ENCODE data around the gene APLP1. TPM values are rescaled to one million over a fixed set of nuclear protein-coding genes. Genes with fewer than 3 reads are reported as not detected.

The APLP1 gene
- polyA plus RNA-seq, 1 donor from 2014 or later = 407 TPM

DNA sequence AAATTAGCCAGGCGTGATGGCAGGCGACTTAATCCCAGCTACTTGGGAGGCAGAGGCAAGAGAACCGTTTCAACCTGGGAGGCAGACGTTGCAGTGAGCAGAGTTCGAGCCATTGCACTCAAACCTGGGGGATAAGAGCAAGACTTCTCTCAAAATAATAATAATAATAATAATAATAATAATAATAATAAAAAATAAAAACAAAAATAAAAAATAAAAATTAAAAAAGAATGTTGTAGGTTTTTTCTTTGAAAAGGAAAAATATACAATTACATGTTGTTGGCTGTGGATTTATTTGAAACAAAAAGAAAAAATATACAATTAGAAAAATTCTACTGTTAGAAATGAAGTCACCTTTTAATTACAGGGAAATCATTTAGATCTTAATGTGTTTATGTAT is 44.2 kb upstream of the APLP1 start:
- Histone ChIP-seq H3K79me2 (replicated peaks; ENCODE audit: insufficient read depth, low read length) (no peaks in the 10 kb centered on the region), H3K27ac (ENCODE audit: low read length) (no peak overlapping the region), H4K20me1 (ENCODE audit: insufficient read depth) (no peaks in the 10 kb centered on the region), H3K27me3 (ENCODE audit: insufficient read depth, low read depth, low read length) (peaks cover 6% of the 10 kb centered on the region), H2AFZ (ENCODE audit: low read depth, low read length) (no peak overlapping the region), H3K4me2 (ENCODE audit: low read length) (no peak overlapping the region), H3K9me2 (ENCODE audit: insufficient read depth, low read length) (no peaks in the 10 kb centered on the region), H3F3A (ENCODE audit: insufficient read depth, low read length, poor library complexity, severe bottlenecking) (no peaks in the 10 kb centered on the region), H3K4me3 (ENCODE audit: low read length) (no peak overlapping the region), H3K9me3 (ENCODE audit: low read length) (no peaks in the 10 kb centered on the region), H3K9ac (ENCODE audit: low read length) (no peak overlapping the region), H3K36me3 (ENCODE audit: insufficient read depth, low read length) (no peaks in the 10 kb centered on the region)
- no peak for TF ChIP-seq CTCF (IDR thresholded peaks at IDR 0.05; ENCODE audit: poor library complexity, severe bottlenecking)
- no peak for TF ChIP-seq SMC3 (conservative IDR thresholded peaks at IDR 0.05; ENCODE audit: poor library complexity)
- TF ChIP-seq TAF1 (IDR thresholded peaks at IDR 0.05; ENCODE audit: low read depth) = no peak

DNA sequence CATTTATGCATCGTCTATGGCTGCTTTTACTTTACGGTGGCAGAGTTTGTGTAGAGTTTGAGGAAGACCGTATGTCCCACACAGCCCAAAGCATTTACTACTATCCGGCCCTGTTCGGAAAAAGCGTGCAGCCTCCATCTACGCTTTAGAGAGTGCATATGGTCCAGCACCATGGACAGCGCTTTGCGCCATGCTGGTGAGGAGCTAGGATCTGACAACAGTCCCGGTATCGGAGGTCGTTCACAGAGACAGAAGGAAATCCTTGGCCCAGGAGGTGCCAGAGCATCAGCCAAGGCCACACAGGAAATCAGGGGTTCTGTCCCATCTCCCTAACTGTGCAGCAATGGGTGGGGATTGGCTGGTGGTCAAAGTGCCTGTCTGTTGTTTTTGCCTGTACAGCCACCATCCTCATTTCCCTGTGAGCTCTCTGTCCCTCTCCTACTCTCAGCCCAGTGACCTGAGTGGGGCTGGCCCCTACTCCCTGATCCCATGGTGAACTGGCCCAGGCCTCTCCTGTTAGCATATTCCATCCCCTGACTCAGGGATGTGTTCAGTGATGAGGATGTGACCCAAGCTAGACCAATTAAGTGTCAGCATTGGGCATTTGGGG is 39.6 kb upstream of the APLP1 start:
- Histone ChIP-seq H4K20me1 (ENCODE audit: insufficient read depth) (no peaks in the 10 kb centered on the region), H3K4me2 (ENCODE audit: low read length) (no peak overlapping the region), H3K36me3 (ENCODE audit: insufficient read depth, low read length) (no peaks in the 10 kb centered on the region), H3K79me2 (replicated peaks; ENCODE audit: insufficient read depth, low read length) (no peaks in the 10 kb centered on the region), H3K9ac (ENCODE audit: low read length) (no peak overlapping the region), H3K4me3 (ENCODE audit: low read length) (no peak overlapping the region), H3K27ac (ENCODE audit: low read length) (no peak overlapping the region), H2AFZ (ENCODE audit: low read depth, low read length) (no peak overlapping the region), H3K9me3 (ENCODE audit: low read length) (no peaks in the 10 kb centered on the region), H3K9me2 (ENCODE audit: insufficient read depth, low read length) (no peaks in the 10 kb centered on the region), H3F3A (ENCODE audit: insufficient read depth, low read length, poor library complexity, severe bottlenecking) (no peaks in the 10 kb centered on the region), H3K27me3 (ENCODE audit: insufficient read depth, low read depth, low read length) (peaks cover 9% of the 10 kb centered on the region)
- TF ChIP-seq EP300 (conservative IDR thresholded peaks at IDR 0.05; ENCODE audit: poor library complexity, severe bottlenecking) (no peak), POLR2AphosphoS5 (IDR thresholded peaks at IDR 0.05) (no peak)
- TF ChIP-seq, protein P1, sequence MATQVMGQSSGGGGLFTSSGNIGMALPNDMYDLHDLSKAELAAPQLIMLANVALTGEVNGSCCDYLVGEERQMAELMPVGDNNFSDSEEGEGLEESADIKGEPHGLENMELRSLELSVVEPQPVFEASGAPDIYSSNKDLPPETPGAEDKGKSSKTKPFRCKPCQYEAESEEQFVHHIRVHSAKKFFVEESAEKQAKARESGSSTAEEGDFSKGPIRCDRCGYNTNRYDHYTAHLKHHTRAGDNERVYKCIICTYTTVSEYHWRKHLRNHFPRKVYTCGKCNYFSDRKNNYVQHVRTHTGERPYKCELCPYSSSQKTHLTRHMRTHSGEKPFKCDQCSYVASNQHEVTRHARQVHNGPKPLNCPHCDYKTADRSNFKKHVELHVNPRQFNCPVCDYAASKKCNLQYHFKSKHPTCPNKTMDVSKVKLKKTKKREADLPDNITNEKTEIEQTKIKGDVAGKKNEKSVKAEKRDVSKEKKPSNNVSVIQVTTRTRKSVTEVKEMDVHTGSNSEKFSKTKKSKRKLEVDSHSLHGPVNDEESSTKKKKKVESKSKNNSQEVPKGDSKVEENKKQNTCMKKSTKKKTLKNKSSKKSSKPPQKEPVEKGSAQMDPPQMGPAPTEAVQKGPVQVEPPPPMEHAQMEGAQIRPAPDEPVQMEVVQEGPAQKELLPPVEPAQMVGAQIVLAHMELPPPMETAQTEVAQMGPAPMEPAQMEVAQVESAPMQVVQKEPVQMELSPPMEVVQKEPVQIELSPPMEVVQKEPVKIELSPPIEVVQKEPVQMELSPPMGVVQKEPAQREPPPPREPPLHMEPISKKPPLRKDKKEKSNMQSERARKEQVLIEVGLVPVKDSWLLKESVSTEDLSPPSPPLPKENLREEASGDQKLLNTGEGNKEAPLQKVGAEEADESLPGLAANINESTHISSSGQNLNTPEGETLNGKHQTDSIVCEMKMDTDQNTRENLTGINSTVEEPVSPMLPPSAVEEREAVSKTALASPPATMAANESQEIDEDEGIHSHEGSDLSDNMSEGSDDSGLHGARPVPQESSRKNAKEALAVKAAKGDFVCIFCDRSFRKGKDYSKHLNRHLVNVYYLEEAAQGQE (IDR thresholded peaks at IDR 0.05; ENCODE audit: borderline replicate concordance) = peak; percentile 79

DNA sequence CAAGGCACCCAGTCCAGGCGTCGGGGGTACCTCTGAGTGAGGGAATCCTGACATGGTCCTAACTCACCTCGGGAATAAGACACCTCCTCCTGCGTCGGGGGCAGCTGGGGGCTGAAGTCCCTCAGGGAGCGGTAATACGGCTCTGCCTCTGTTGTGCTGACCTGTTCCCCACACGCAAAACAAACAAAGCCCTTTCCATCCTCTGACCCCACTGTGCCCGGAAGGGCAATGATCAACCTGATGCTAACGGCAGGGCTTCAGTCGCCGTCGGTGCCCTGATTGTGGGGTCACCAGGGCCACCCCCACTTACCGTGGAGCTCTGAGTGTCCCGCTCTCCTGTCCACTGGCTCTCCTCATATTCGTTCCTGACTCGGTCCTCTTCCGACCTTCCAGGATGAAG is 37.4 kb upstream of the APLP1 start:
- peaks cover 9% of the 10 kb centered on the region for H3K27me3 ChIP-seq (ENCODE audit: insufficient read depth, low read depth, low read length)
- TF ChIP-seq TAF1 (IDR thresholded peaks at IDR 0.05; ENCODE audit: low read depth) = no peak
- H3K4me3 ChIP-seq (ENCODE audit: low read length) = no peak overlapping the region
- no peak overlapping the region for H3K9ac ChIP-seq (ENCODE audit: low read length)
- no peaks in the 10 kb centered on the region for H3K9me2 ChIP-seq (ENCODE audit: insufficient read depth, low read length)
- no peaks in the 10 kb centered on the region for H3K9me3 ChIP-seq (ENCODE audit: low read length)
- no peak overlapping the region for H2AFZ ChIP-seq (ENCODE audit: low read depth, low read length)
- no peaks in the 10 kb centered on the region for H3K79me2 ChIP-seq (replicated peaks; ENCODE audit: insufficient read depth, low read length)
- H3K4me2 ChIP-seq (ENCODE audit: low read length) = no peak overlapping the region
- no peak overlapping the region for H3K27ac ChIP-seq (ENCODE audit: low read length)
- H4K20me1 ChIP-seq (ENCODE audit: insufficient read depth) = no peaks in the 10 kb centered on the region
- no peaks in the 10 kb centered on the region for H3K36me3 ChIP-seq (ENCODE audit: insufficient read depth, low read length)
- H3F3A ChIP-seq (ENCODE audit: insufficient read depth, low read length, poor library complexity, severe bottlenecking) = no peaks in the 10 kb centered on the region
